T-helper 17 cell (primary cell): ENCODE data around the gene SLC7A9. TPM values are rescaled to one million over a fixed set of nuclear protein-coding genes. Genes with fewer than 3 reads are reported as not detected.
A peak's percentile ranks its signal among the peaks of the same experiment; 100 is the strongest.
"Not testable (repeated sequence)": the region's sequence is repeated elsewhere in the genome, so short reads cannot be mapped to it uniquely, and the experiment has no call there.

Experiments
- ATAC-seq: fragments of 150-1000 bp; cut with Tn5 transposase; 2 replicates; pipeline ENCODE4 v1.10.0; 2021; ENCODE audit warnings: mild to moderate bottlenecking, moderate library complexity
- DNase-seq, 3 donors: peaks; one replicate each; pipeline versions ENCODE4 v3.0.0 to v3.0.0-alpha.2; 2020 to 2021
- H3K9me3 ChIP-seq: one replicate; pipeline ENCODE4 v1.7.0; 2013; ENCODE audit warnings: low read length, mild to moderate bottlenecking; ENCODE audit not compliant: control insufficient read depth, poor library complexity, severe bottlenecking
- H3K27ac Mint-ChIP-seq: one replicate; pipeline ENCODE4 v1.8.0; 2022; ENCODE audit warnings: mild to moderate bottlenecking, moderate library complexity, mixed read lengths
- H3K27me3 Mint-ChIP-seq: one replicate; pipeline ENCODE4 v1.8.0; 2022; ENCODE audit warnings: mixed read lengths
- H3K36me3 Mint-ChIP-seq: one replicate; pipeline ENCODE4 v1.8.0; 2022; ENCODE audit warnings: low read depth, mixed read lengths
- H3K4me1 Mint-ChIP-seq: one replicate; pipeline ENCODE4 v1.8.0; 2022; ENCODE audit warnings: mild to moderate bottlenecking, mixed read lengths
- H3K4me3 Mint-ChIP-seq: one replicate; pipeline ENCODE4 v1.8.0; 2022; ENCODE audit warnings: mild to moderate bottlenecking, moderate library complexity, mixed read lengths
- total RNA-seq, 4 donors: library from RNA in 2 of 4; stranded (reverse) in 2 of 4; gene quantifications; one replicate each; pipeline ENCODE4 v1.2.3 and lab custom pipeline; 2022 to 2026

SLC7A9 gene
- total RNA-seq, 2 donors from 2014 or later = 0.30 TPM; not detected in 1

DNA sequence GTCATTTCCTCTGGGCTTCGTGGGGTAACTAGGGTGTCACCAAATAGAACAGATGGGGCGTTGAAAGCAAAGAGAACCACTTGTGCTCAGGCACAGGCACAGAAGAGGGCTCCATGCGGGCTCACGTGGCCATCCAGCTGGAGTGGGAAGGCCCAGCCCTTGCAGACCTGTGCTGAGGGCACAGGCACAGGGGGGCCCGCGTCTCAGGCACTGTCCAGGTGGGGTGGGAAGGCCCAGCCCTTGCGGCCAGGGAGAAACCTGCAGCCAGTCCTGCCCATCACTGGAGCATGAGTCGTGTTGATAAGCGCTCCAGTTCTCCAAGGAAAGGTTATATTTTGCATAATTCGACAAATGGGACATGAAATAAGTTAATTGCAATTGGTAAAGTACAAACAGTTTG, 57.5 kb downstream of the SLC7A9 start:
- Mint-ChIP-seq H3K27me3 (peaks cover 8% of the 10 kb centered on the region), H3K4me1 (peaks cover 26% of the 10 kb centered on the region), H3K36me3 (peaks cover 4% of the 10 kb centered on the region), H3K27ac (no peak overlapping the region), H3K4me3 (no peak overlapping the region)
- ATAC-seq = no peak
- no peak for DNase-seq
- no peaks in the 10 kb centered on the region for H3K9me3 ChIP-seq

DNA sequence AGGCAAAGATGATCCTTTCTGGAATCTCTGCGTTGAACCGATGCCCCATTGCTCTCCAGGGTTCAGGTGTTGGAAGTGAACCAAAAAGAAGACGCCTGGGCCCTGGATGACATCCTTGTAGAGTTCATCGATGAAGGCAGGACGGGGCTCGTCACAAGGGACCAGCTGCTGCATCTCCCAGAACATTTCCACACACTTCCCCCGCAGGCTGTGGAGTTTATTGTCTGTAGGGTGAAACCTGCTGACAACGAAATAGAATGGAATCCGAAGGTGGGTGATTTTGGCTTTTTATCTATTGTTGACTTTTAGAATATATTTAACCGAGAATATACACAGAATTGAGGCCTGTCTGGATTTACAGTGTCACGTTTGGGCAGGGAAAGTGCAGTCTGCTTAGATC, 58.4 kb downstream of the SLC7A9 start:
- Mint-ChIP-seq H3K27ac (peak overlapping the region; percentile 16), H3K36me3 (peaks cover 4% of the 10 kb centered on the region), H3K4me1 (peaks cover 26% of the 10 kb centered on the region), H3K27me3 (peaks cover 8% of the 10 kb centered on the region), H3K4me3 (no peak overlapping the region)
- DNase-seq (no peak), ATAC-seq (no peak)
- no peaks in the 10 kb centered on the region for H3K9me3 ChIP-seq

DNA sequence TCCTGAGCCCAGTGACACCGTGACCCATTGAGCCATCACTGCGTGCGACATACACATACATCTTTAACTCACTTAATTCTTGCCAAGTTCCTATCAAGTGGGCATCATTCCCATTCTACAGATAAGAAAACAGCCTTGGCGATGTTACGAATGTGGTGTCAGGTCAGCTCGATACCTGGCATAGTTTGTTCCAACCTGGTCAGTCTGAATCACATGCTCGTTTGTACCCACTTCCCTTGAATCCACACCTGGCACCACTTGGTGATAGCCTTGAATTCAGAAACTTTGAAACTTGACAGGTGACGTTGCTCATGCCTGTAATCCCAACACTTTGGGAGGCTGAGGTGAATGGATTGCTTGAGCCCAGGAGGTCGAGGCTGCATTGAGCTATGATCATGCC, 59.1 kb downstream of the SLC7A9 start:
- ATAC-seq (no peak), DNase-seq (no peak)
- Mint-ChIP-seq H3K4me1 (peaks cover 26% of the 10 kb centered on the region), H3K4me3 (no peak overlapping the region), H3K27ac (no peak overlapping the region), H3K27me3 (peaks cover 8% of the 10 kb centered on the region), H3K36me3 (peaks cover 4% of the 10 kb centered on the region)
- H3K9me3 ChIP-seq = no peaks in the 10 kb centered on the region

DNA sequence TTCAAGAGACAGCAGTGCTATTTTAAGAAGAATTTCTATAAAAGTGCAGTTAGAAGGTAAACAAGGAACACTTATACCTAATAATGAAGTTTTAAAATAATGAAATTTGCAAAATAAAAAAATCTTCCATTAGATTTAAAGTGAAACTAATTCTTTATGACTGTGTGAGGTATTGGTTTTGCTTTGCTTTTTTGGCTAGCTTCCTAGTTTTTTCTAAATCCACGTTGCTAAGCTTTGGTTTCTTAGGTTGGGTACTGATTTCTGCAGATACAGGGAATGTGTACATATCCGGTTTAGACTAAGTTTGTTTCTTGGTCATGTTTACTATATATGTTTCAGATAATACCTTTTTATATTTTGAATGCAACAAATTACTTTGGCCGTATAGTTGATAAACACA, 59.8 kb downstream of the SLC7A9 start:
- Mint-ChIP-seq H3K4me3 (peak overlapping the region; percentile 88), H3K36me3 (peaks cover 4% of the 10 kb centered on the region), H3K4me1 (peaks cover 26% of the 10 kb centered on the region), H3K27ac (peak overlapping the region; percentile 88), H3K27me3 (peaks cover 8% of the 10 kb centered on the region)
- ATAC-seq = no peak
- DNase-seq = no peak
- no peaks in the 10 kb centered on the region for H3K9me3 ChIP-seq

DNA sequence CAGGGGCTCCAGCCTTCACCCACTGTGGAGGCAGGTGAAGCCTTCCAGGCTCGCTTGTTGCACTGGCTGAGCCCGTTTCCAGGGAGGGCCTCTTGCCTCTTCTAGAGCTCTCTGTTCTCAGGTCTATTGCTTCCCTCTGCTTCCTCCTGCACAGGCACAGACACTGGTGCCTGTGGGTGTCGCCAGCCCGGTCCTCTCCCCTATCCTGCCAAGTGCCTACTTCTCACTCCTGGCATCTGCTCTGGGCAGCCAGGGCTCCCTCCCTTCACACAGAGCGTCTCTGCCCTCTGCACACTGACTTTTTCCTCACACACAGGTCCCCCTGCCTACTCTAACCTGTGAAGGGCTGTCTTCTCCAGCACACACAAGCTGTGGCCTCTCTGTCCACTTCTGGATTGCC, 60.3 kb downstream of the SLC7A9 start:
- H3K27me3 Mint-ChIP-seq = peaks cover 8% of the 10 kb centered on the region
- no peaks in the 10 kb centered on the region for H3K9me3 ChIP-seq
- peak overlapping the region; percentile 88 for H3K4me3 Mint-ChIP-seq
- peak overlapping the region; percentile 88 for H3K27ac Mint-ChIP-seq
- ATAC-seq (peak; percentile 16), DNase-seq (no peak)
- H3K36me3 Mint-ChIP-seq = peaks cover 3% of the 10 kb centered on the region
- peaks cover 24% of the 10 kb centered on the region for H3K4me1 Mint-ChIP-seq

DNA sequence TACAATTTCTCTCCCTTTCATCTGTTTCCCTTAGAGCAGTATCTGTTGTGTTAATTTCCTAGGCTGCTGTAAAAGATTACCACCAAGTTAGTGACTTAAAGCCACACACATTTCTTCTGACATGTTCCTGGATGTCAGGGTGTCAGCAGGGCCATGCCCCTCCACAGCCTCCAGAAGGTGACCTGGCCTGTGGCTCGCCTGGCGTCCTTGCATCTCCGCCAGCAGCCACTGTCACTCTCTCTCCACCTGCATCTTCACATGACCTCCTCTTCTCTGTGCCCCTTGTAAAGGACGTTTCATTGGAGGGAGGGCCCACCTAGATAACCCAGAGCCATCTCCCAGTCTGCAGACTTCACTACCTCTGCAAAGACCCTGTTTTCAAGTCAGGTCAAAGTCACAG, 61.3 kb downstream of the SLC7A9 start:
- no peak overlapping the region for H3K4me3 Mint-ChIP-seq
- no peak overlapping the region for H3K27ac Mint-ChIP-seq
- peaks cover 20% of the 10 kb centered on the region for H3K4me1 Mint-ChIP-seq
- peaks cover 3% of the 10 kb centered on the region for H3K36me3 Mint-ChIP-seq
- ATAC-seq = no peak
- H3K27me3 Mint-ChIP-seq = peaks cover 8% of the 10 kb centered on the region
- H3K9me3 ChIP-seq = no peaks in the 10 kb centered on the region
- no peak for DNase-seq

DNA sequence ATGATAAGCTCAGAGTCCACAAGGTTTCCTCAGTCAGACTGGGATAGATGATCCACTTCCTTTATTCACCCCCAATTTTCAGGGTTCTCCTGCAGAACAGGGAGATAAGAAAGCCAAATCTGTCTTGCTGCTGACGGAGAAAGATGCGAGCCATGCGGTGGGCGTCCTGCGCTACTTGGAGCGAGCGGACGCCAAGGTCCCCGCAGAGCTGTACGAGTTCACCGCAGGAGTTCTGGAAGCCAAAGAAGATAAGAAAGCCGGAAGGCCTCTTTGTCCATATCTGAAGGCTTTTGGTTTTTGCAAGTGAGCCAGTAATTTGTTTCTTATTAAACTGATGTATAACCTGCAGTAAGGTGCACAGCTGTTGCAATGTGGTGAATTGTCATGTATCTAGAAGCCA, 66.7 kb downstream of the SLC7A9 start:
- Mint-ChIP-seq H3K4me1 (peaks cover 10% of the 10 kb centered on the region), H3K27ac (no peak overlapping the region), H3K4me3 (no peak overlapping the region), H3K36me3 (peaks cover 3% of the 10 kb centered on the region), H3K27me3 (no peaks in the 10 kb centered on the region)
- no peaks in the 10 kb centered on the region for H3K9me3 ChIP-seq
- no peak for DNase-seq
- no peak for ATAC-seq

DNA sequence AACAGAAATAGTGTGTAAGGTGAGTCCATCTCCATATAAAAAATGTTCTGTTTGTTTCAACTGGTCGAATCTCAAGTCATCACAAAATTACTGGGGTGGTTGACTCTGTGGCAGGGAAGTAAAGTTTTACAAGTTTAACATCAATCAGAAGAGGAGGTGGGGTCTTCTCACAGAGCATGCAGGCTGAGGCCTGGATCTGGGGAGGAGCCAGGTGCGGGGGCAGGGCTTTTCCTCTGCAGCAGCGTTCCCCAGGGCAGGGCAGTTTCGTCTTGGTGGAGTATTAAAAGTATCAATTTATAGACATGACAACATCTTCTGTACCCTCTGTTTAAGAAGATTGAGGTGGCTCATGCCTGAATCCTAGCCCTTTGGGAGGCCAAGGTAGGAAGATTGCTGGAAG, 68.8 kb downstream of the SLC7A9 start:
- DNase-seq = no peak
- H3K9me3 ChIP-seq = no peaks in the 10 kb centered on the region
- Mint-ChIP-seq H3K27ac (no peak overlapping the region), H3K4me3 (no peak overlapping the region), H3K27me3 (no peaks in the 10 kb centered on the region), H3K4me1 (peaks cover 14% of the 10 kb centered on the region), H3K36me3 (peaks cover 3% of the 10 kb centered on the region)
- no peak for ATAC-seq

DNA sequence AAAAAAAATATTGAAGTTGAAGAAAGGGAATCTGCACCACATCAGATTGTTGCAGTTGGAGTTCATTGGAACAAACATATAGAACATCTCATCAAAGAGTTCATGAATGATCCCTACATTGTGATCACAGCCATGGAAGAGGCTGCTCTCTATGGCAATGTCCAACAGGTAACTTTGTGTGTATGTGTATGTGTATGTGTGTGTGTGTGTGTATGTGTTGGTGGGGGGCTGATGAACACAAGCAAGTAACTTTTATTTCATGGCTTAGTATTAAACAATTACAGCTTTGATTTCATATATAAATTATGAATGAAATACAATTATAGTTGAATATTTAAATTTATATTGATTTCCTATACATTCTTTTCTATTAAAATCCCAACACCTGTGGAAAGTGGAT, 69.4 kb downstream of the SLC7A9 start:
- ATAC-seq = no peak
- H3K9me3 ChIP-seq = no peaks in the 10 kb centered on the region
- Mint-ChIP-seq H3K27ac (no peak overlapping the region), H3K4me1 (peaks cover 20% of the 10 kb centered on the region), H3K4me3 (no peak overlapping the region), H3K27me3 (no peaks in the 10 kb centered on the region), H3K36me3 (peaks cover 3% of the 10 kb centered on the region)
- DNase-seq = no peak

DNA sequence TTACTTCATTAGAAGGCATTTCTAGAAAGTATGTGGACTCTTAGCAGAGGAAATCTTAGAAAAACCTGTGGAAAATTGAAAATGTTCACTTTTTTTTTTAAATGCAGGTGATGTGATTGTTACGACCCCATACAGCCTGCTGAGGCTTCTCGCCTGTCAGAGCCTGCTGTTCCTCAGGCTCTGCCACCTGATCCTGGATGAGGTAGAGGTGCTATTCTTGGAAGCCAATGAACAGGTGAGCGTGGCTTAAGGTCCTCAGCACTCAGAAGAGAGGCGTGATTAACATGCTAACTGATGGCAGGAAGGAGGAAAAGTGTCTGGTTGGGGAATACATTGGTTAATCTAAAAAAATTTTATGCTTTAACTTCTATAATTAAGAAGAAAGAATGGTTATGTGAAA, 71.4 kb downstream of the SLC7A9 start:
- Mint-ChIP-seq H3K27me3 (no peaks in the 10 kb centered on the region), H3K27ac (no peak overlapping the region), H3K4me3 (no peak overlapping the region), H3K36me3 (peaks cover 1% of the 10 kb centered on the region), H3K4me1 (peaks cover 31% of the 10 kb centered on the region)
- no peak for ATAC-seq
- H3K9me3 ChIP-seq = no peaks in the 10 kb centered on the region
- DNase-seq = no peak

DNA sequence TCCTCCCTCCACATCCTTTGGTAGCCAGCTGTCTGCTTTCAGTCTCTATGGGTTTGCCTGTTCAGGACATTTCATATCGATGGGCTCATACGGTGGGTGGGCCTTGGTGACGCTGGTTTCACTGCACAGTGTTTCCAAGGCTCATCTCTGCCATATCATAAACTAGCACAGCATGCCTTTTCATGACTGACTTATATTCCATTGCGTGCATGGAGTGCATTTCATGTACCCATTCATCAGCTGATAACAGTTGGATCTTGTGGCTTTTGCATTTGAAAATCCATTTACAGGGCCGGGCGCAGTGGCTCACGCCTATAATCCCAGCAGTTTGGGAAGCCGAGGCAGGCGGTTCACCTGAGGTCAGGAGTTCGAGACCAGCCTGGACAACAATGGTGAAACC, 80.1 kb downstream of the SLC7A9 start:
- ATAC-seq (no peak), DNase-seq (no peak)
- Mint-ChIP-seq H3K36me3 (peaks cover 3% of the 10 kb centered on the region), H3K27me3 (no peaks in the 10 kb centered on the region), H3K4me3 (no peak overlapping the region), H3K27ac (no peak overlapping the region), H3K4me1 (peaks cover 9% of the 10 kb centered on the region)
- H3K9me3 ChIP-seq = no peaks in the 10 kb centered on the region

DNA sequence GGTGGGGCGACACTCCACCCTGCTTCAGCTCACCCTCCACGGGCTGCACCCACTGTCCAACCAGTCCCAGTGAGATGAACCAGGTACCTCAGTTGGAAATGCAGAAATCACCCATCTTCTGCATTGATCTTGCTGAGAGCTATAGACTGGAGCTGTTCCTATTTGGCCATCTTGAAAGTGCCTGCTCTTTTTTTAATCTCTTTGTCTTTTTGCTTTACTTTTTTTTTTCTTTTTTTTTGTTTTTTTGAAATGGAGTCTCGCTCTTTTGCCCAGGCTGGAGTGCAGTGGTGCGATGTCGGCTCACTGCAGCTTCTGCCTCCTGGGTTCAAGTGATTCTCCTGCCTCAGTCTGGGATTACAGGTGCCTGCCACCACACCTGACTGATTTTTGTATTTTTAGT, 81.7 kb downstream of the SLC7A9 start:
- DNase-seq, H3K9me3 ChIP-seq, ATAC-seq, H3K27ac Mint-ChIP-seq, H3K36me3 Mint-ChIP-seq, H3K27me3 Mint-ChIP-seq, H3K4me1 Mint-ChIP-seq, H3K4me3 Mint-ChIP-seq: not testable (repeated sequence)

DNA sequence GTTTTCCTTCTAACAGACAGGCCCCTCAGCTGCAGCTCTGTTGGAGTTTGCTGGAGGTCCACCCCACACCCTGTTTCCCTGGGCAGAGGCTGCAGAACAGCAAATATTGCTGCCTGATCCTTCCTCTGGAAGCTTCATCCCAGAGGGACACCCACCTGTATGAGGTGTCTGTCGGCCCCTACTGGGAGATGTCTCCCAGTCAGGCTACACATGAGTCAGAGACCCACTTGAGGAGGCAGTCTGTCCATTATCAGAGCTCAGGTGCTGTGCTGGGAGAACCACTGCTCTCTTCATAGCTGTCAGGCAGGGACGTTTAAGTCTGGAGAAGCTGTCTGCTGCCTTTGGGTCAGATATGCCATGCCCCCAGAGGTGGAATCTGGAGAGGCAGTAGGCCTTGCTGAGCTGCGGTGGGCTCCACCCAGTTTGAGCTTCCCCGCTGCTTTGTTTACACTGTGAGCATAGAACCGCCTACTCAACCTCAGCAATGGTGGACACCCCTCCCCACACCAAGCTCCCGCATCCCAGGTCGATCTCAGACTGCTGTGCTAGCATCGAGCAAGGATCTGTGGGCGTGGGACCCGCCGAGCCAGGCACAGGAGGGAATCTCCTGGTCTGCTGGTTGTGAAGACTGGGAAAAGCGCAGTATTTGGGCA, 82.3 kb downstream of the SLC7A9 start:
- not testable (repeated sequence) for DNase-seq, H3K27me3 Mint-ChIP-seq, H3K9me3 ChIP-seq, H3K36me3 Mint-ChIP-seq, ATAC-seq, H3K4me3 Mint-ChIP-seq, H3K4me1 Mint-ChIP-seq, H3K27ac Mint-ChIP-seq

DNA sequence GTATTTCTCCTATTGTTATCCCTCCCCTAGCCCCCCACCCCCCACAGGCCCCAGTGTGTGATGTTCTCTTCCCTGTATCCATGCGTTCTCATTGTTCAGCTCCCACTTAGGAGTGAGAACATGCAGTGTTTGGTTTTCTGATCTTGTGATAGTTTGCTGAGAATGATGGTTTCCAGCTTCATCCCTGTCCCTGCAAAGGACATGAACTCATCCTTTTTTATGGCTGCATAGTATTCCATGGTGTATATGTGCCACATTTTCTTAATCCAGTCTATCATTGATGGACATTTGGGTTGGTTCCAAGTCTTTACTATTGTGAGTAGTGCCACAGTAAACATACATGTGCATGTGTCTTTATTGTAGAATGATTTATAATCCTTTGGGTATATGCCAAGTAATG, 87.5 kb downstream of the SLC7A9 start:
- not testable (repeated sequence) for H3K27me3 Mint-ChIP-seq, DNase-seq, ATAC-seq, H3K36me3 Mint-ChIP-seq, H3K4me1 Mint-ChIP-seq, H3K4me3 Mint-ChIP-seq, H3K9me3 ChIP-seq, H3K27ac Mint-ChIP-seq
